GM12873 (cell line): ENCODE measurements around the gene SP100.

Experiments used
- CTCF ChIP-seq: IDR thresholded peaks from 2 replicates; pipeline ENCODE4 v1.5.1; 2012; ENCODE audit warnings: low read depth, mild to moderate bottlenecking, moderate library complexity, low read length, control low read depth; ENCODE audit not compliant: insufficient read depth; ENCODE audit errors: missing control alignments

SP100 gene

GRCh38 chr2:230441227-230441897 lies 25.4 kb downstream of the SP100 start:
- TF ChIP-seq CTCF = no peak

- TF ChIP-seq CTCF = no peak
Measured at GRCh38 chr2:230443541-230443940, 27.5 kb downstream of the SP100 start.

GRCh38 chr2:230444832-230445231 lies 28.8 kb downstream of the SP100 start:
- TF ChIP-seq CTCF = no peak

GRCh38 chr2:230447036-230447435 lies 31.0 kb downstream of the SP100 start:
- TF ChIP-seq CTCF = peak; percentile 11

- TF ChIP-seq CTCF = no peak
Measured at GRCh38 chr2:230447455-230448451, 31.8 kb downstream of the SP100 start.

GRCh38 chr2:230449901-230450467 lies 34.0 kb downstream of the SP100 start:
- TF ChIP-seq CTCF = no peak

GRCh38 chr2:230453006-230453405 lies 37.0 kb downstream of the SP100 start:
- TF ChIP-seq CTCF = no peak
